ENCODE results near the gene LRRC43.

The LRRC43 gene

DNA sequence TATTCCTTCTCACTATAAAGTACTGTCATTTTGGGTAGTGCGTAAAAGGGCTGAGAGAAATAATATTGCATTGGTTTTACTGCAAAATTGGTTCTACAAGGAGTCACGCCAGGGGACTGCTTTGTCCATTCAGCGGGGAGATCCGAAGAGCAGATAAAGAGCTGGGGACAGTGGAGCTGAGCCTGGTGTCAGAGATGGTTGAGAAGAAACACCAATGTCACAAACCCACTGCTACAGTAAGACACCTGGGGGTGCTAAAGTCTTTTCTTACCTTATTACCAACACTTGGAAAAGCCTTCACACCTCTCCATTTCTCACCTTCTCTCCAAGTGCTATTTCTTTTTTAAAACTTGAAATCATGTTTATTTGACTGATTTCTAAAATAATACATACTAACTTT is 23.0 kb upstream of the LRRC43 start:
- Histone ChIP-seq H4K8ac (ENCODE audit: low read depth, low read length) (no peak overlapping the region), H3K79me2 (ENCODE audit: control insufficient read depth, insufficient read depth, low read length, poor library complexity) (no peaks in the 10 kb centered on the region), H2BK12ac (ENCODE audit: low read length) (no peak overlapping the region), H3K36me3 (ENCODE audit: control insufficient read depth in 1 of 2, insufficient read depth in 2 of 2, low read length in 2 of 2) (no peaks in the 10 kb centered on the region), H3K9me3 (ENCODE audit: insufficient read depth, low read depth, low read length) (no peaks in the 10 kb centered on the region), H3K4me1 (ENCODE audit: control insufficient read depth in 1 of 2, insufficient read depth in 2 of 2, low read length in 2 of 2) (no peaks in the 10 kb centered on the region), H4K91ac (ENCODE audit: low read depth, low read length) (no peak overlapping the region), H3K18ac (ENCODE audit: low read length) (no peak overlapping the region), H2AK5ac (ENCODE audit: low read length) (no peak overlapping the region), H2BK120ac (ENCODE audit: insufficient read depth, low read length, poor library complexity) (no peak overlapping the region), H3K9ac (ENCODE audit: low read length) (no peak overlapping the region), H3K27me3 (ENCODE audit: insufficient read depth, low read length) (no peaks in the 10 kb centered on the region), H3K4ac (ENCODE audit: low read depth, low read length) (no peak overlapping the region), H3K27ac (ENCODE audit: low read depth, low read length) (no peak overlapping the region), H4K12ac (ENCODE audit: low read depth, low read length) (no peak overlapping the region), H3K79me1 (ENCODE audit: low read length) (no peaks in the 10 kb centered on the region), H3K4me3 (ENCODE audit: low read depth, low read length) (no peak overlapping the region), H3K4me2 (ENCODE audit: low read length) (no peak overlapping the region), H3K14ac (ENCODE audit: low read length) (no peak overlapping the region), H2BK5ac (ENCODE audit: low read depth, low read length, poor library complexity) (no peak overlapping the region), H3K23ac (ENCODE audit: low read length) (no peak overlapping the region), H2AFZ (ENCODE audit: insufficient read depth, low read length, poor library complexity) (no peak overlapping the region)
- no peak for DNase-seq
- WGBS (ENCODE audit: extremely low coverage, insufficient coverage, insufficient read length): no CpG with 5 or more reads among the region's 4 CpGs

GRCh38 chr12:122160761-122161160 is 22.2 kb upstream of the LRRC43 start:
- Histone ChIP-seq H4K12ac (ENCODE audit: low read depth, low read length) (no peak overlapping the region), H4K91ac (ENCODE audit: low read depth, low read length) (no peak overlapping the region), H3K9ac (ENCODE audit: low read length) (no peak overlapping the region), H2BK12ac (ENCODE audit: low read length) (no peak overlapping the region), H3K27ac (ENCODE audit: low read depth, low read length) (no peak overlapping the region), H3K4me3 (ENCODE audit: low read depth, low read length) (no peak overlapping the region), H3K4ac (ENCODE audit: low read depth, low read length) (no peak overlapping the region), H2AK5ac (ENCODE audit: low read length) (no peak overlapping the region), H2BK120ac (ENCODE audit: insufficient read depth, low read length, poor library complexity) (no peak overlapping the region), H3K23ac (ENCODE audit: low read length) (no peak overlapping the region), H3K79me2 (ENCODE audit: control insufficient read depth, insufficient read depth, low read length, poor library complexity) (no peaks in the 10 kb centered on the region), H3K27me3 (ENCODE audit: insufficient read depth, low read length) (no peaks in the 10 kb centered on the region), H3K14ac (ENCODE audit: low read length) (no peak overlapping the region), H3K36me3 (ENCODE audit: control insufficient read depth in 1 of 2, insufficient read depth in 2 of 2, low read length in 2 of 2) (no peaks in the 10 kb centered on the region), H2AFZ (ENCODE audit: insufficient read depth, low read length, poor library complexity) (no peak overlapping the region), H3K79me1 (ENCODE audit: low read length) (no peaks in the 10 kb centered on the region), H3K18ac (ENCODE audit: low read length) (no peak overlapping the region), H2BK5ac (ENCODE audit: low read depth, low read length, poor library complexity) (no peak overlapping the region), H3K4me1 (ENCODE audit: control insufficient read depth in 1 of 2, insufficient read depth in 2 of 2, low read length in 2 of 2) (no peaks in the 10 kb centered on the region), H3K4me2 (ENCODE audit: low read length) (no peak overlapping the region), H4K8ac (ENCODE audit: low read depth, low read length) (no peak overlapping the region), H3K9me3 (ENCODE audit: insufficient read depth, low read depth, low read length) (no peaks in the 10 kb centered on the region)
- WGBS (ENCODE audit: extremely low coverage, insufficient coverage, insufficient read length): no CpG with 5 or more reads among the region's 11 CpGs
- DNase-seq: no peak

GRCh38 chr12:122161682-122162081 is 21.2 kb upstream of the LRRC43 start:
- Histone ChIP-seq H3K23ac (ENCODE audit: low read length) (no peak overlapping the region), H3K27ac (ENCODE audit: low read depth, low read length) (no peak overlapping the region), H3K4ac (ENCODE audit: low read depth, low read length) (no peak overlapping the region), H3K36me3 (ENCODE audit: control insufficient read depth in 1 of 2, insufficient read depth in 2 of 2, low read length in 2 of 2) (no peaks in the 10 kb centered on the region), H3K4me1 (ENCODE audit: control insufficient read depth in 1 of 2, insufficient read depth in 2 of 2, low read length in 2 of 2) (no peaks in the 10 kb centered on the region), H2BK5ac (ENCODE audit: low read depth, low read length, poor library complexity) (no peak overlapping the region), H4K8ac (ENCODE audit: low read depth, low read length) (no peak overlapping the region), H3K27me3 (ENCODE audit: insufficient read depth, low read length) (no peaks in the 10 kb centered on the region), H3K9me3 (ENCODE audit: insufficient read depth, low read depth, low read length) (no peaks in the 10 kb centered on the region), H3K4me3 (ENCODE audit: low read depth, low read length) (no peak overlapping the region), H4K91ac (ENCODE audit: low read depth, low read length) (no peak overlapping the region), H3K14ac (ENCODE audit: low read length) (no peak overlapping the region), H3K9ac (ENCODE audit: low read length) (no peak overlapping the region), H2AFZ (ENCODE audit: insufficient read depth, low read length, poor library complexity) (no peak overlapping the region), H2BK12ac (ENCODE audit: low read length) (no peak overlapping the region), H2AK5ac (ENCODE audit: low read length) (no peak overlapping the region), H3K79me2 (ENCODE audit: control insufficient read depth, insufficient read depth, low read length, poor library complexity) (no peaks in the 10 kb centered on the region), H4K12ac (ENCODE audit: low read depth, low read length) (no peak overlapping the region), H3K79me1 (ENCODE audit: low read length) (no peaks in the 10 kb centered on the region), H2BK120ac (ENCODE audit: insufficient read depth, low read length, poor library complexity) (no peak overlapping the region), H3K18ac (ENCODE audit: low read length) (no peak overlapping the region), H3K4me2 (ENCODE audit: low read length) (no peak overlapping the region)
- WGBS (ENCODE audit: extremely low coverage, insufficient coverage, insufficient read length): no CpG with 5 or more reads among the region's 8 CpGs
- no peak for DNase-seq

GRCh38 chr12:122162976-122163375 is 19.9 kb upstream of the LRRC43 start:
- Histone ChIP-seq H3K4me3 (ENCODE audit: low read depth, low read length) (no peak overlapping the region), H3K79me2 (ENCODE audit: control insufficient read depth, insufficient read depth, low read length, poor library complexity) (no peaks in the 10 kb centered on the region), H3K36me3 (ENCODE audit: control insufficient read depth in 1 of 2, insufficient read depth in 2 of 2, low read length in 2 of 2) (no peaks in the 10 kb centered on the region), H3K27me3 (ENCODE audit: insufficient read depth, low read length) (no peaks in the 10 kb centered on the region), H2BK120ac (ENCODE audit: insufficient read depth, low read length, poor library complexity) (no peak overlapping the region), H3K27ac (ENCODE audit: low read depth, low read length) (no peak overlapping the region), H3K18ac (ENCODE audit: low read length) (no peak overlapping the region), H3K9ac (ENCODE audit: low read length) (no peak overlapping the region), H3K79me1 (ENCODE audit: low read length) (no peaks in the 10 kb centered on the region), H4K12ac (ENCODE audit: low read depth, low read length) (no peak overlapping the region), H4K8ac (ENCODE audit: low read depth, low read length) (no peak overlapping the region), H2BK12ac (ENCODE audit: low read length) (no peak overlapping the region), H3K9me3 (ENCODE audit: insufficient read depth, low read depth, low read length) (no peaks in the 10 kb centered on the region), H2AFZ (ENCODE audit: insufficient read depth, low read length, poor library complexity) (no peak overlapping the region), H3K4ac (ENCODE audit: low read depth, low read length) (no peak overlapping the region), H3K14ac (ENCODE audit: low read length) (no peak overlapping the region), H3K4me1 (ENCODE audit: control insufficient read depth in 1 of 2, insufficient read depth in 2 of 2, low read length in 2 of 2) (no peaks in the 10 kb centered on the region), H3K4me2 (ENCODE audit: low read length) (no peak overlapping the region), H4K91ac (ENCODE audit: low read depth, low read length) (no peak overlapping the region), H2BK5ac (ENCODE audit: low read depth, low read length, poor library complexity) (no peak overlapping the region), H2AK5ac (ENCODE audit: low read length) (no peak overlapping the region), H3K23ac (ENCODE audit: low read length) (no peak overlapping the region)
- no peak for DNase-seq
- WGBS (ENCODE audit: extremely low coverage, insufficient coverage, insufficient read length): no CpG with 5 or more reads among the region's 3 CpGs
